GM18511 (cell line): ENCODE measurements around the gene SRMS.
"Not testable (repeated sequence)": the region's sequence is repeated elsewhere in the genome, so short reads cannot be mapped to it uniquely, and the experiment has no call there.

ENCODE experiments used
- ATAC-seq: cut with Tn5 transposase; IDR thresholded peaks from one replicate; pipeline ENCODE4 v1.9.1; 2021; ENCODE audit warnings: mild to moderate bottlenecking, moderate library complexity; ENCODE audit not compliant: unreplicated experiment

SRMS gene

GRCh38 chr20:63566395-63567135, 19.0 kb upstream of the SRMS start:
- no peak for ATAC-seq

GRCh38 chr20:63565699-63566335, 18.3 kb upstream of the SRMS start:
- no peak for ATAC-seq

- no peak for ATAC-seq
These were observed 17.6 kb upstream of the SRMS start for GRCh38 chr20:63565021-63565698.

GRCh38 chr20:63564036-63564810, 16.7 kb upstream of the SRMS start:
- ATAC-seq = no peak

- ATAC-seq = no peak
These were observed 15.8 kb upstream of the SRMS start for GRCh38 chr20:63563225-63563935.

GRCh38 chr20:63562461-63563224, 15.1 kb upstream of the SRMS start:
- ATAC-seq = no peak

- ATAC-seq = no peak
These were observed 14.3 kb upstream of the SRMS start for GRCh38 chr20:63561624-63562396.

GRCh38 chr20:63560856-63561609, 13.5 kb upstream of the SRMS start:
- no peak for ATAC-seq

GRCh38 chr20:63560333-63560805, 12.8 kb upstream of the SRMS start:
- no peak for ATAC-seq

- ATAC-seq = not testable (repeated sequence)
These were observed 12.2 kb upstream of the SRMS start for GRCh38 chr20:63559485-63560332.

GRCh38 chr20:63558804-63559484, 11.4 kb upstream of the SRMS start:
- no peak for ATAC-seq

GRCh38 chr20:63557481-63557891, 9.9 kb upstream of the SRMS start:
- ATAC-seq = no peak

- ATAC-seq = no peak
These were observed 9.4 kb upstream of the SRMS start for GRCh38 chr20:63556873-63557478.

GRCh38 chr20:63555661-63556381, 8.3 kb upstream of the SRMS start:
- no peak for ATAC-seq

GRCh38 chr20:63554361-63555278, 7.1 kb upstream of the SRMS start:
- ATAC-seq = no peak
